SU-DHL-6 (cell line): ENCODE measurements around the gene CNN2.

Source experiments
- H2AFZ ChIP-seq: fragments of 200-600 bp; sonication (generic); 2 replicates; pipeline ENCODE4 v1.6.1; 2014; ENCODE audit warnings: low read depth, mild to moderate bottlenecking, moderate library complexity, mixed read lengths, antibody characterized with exemption, low read length; ENCODE audit not compliant: severe bottlenecking
- H3F3A ChIP-seq: fragments of 200-600 bp; shearing (Covaris generic); 2 replicates; pipeline ENCODE4 v1.6.0; 2016; ENCODE audit warnings: antibody characterized with exemption, mild to moderate bottlenecking; ENCODE audit not compliant: insufficient read depth
- H3K27ac ChIP-seq: fragments of 200-600 bp; sonication (generic); 2 replicates; pipeline ENCODE4 v1.5.1; 2016; ENCODE audit warnings: low read depth, mild to moderate bottlenecking, low read length, moderate library complexity, mixed read lengths
- H3K27me3 ChIP-seq: fragments of 200-600 bp; sonication (generic), shearing (Covaris generic); 2 replicates; pipeline ENCODE4 v1.6.0; 2014; ENCODE audit warnings: mild to moderate bottlenecking, low read length
- H3K36me3 ChIP-seq: fragments of 200-600 bp; sonication (generic); 2 replicates; pipeline ENCODE4 v1.6.1; 2014; ENCODE audit warnings: mild to moderate bottlenecking, low read length, mixed read lengths
- H3K4me2 ChIP-seq: fragments of 300-600, 200-600 bp; shearing (Covaris generic), sonication (generic); 2 replicates; pipeline ENCODE4 v1.6.0; 2014; ENCODE audit warnings: low read length, low read depth, mild to moderate bottlenecking; ENCODE audit not compliant: poor library complexity, severe bottlenecking
- H3K4me3 ChIP-seq: fragments of 200-600 bp; sonication (generic); 2 replicates; pipeline ENCODE4 v1.5.1; 2014; ENCODE audit warnings: antibody characterized with exemption, low read length, mild to moderate bottlenecking, mixed read lengths; ENCODE audit not compliant: insufficient read depth, poor library complexity, severe bottlenecking
- H3K79me2 ChIP-seq: fragments of 200-600 bp; sonication (generic); 2 replicates; pipeline ENCODE4 v1.6.1; 2014; ENCODE audit warnings: mild to moderate bottlenecking, low read length, moderate library complexity; ENCODE audit not compliant: insufficient read depth
- H3K9ac ChIP-seq: fragments of 200-600 bp; sonication (generic); 2 replicates; pipeline ENCODE4 v1.7.0; 2014; ENCODE audit warnings: mild to moderate bottlenecking, low read length
- H3K9me2 ChIP-seq: fragments of 200-600 bp; sonication (generic); replicated peaks from 2 replicates; pipeline ENCODE4 v1.6.1; 2014; ENCODE audit warnings: low read length; ENCODE audit not compliant: insufficient read depth
- H3K9me3 ChIP-seq: fragments of 200-600 bp; sonication (generic); 2 replicates; pipeline ENCODE4 v1.6.1; 2014; ENCODE audit warnings: low read length, mixed read lengths; ENCODE audit not compliant: insufficient read depth
- H4K20me1 ChIP-seq: fragments of 200-600 bp; sonication (generic); 2 replicates; pipeline ENCODE4 v1.6.1; 2014; ENCODE audit warnings: low read depth, mild to moderate bottlenecking, antibody characterized with exemption, low read length, moderate library complexity, mixed read lengths
- EZH2phosphoT487 ChIP-seq: fragments of 200-600 bp; sonication (generic), shearing (Covaris generic); conservative IDR thresholded peaks from 2 replicates; pipeline ENCODE4 v1.6.1; 2018; ENCODE audit warnings: mild to moderate bottlenecking, antibody characterized with exemption, low read length, moderate library complexity, mixed read lengths
- TF ChIP-seq, protein P1 (sequence below): fragments of 200-600 bp; sonication (generic); IDR thresholded peaks from one replicate; pipeline ENCODE4 v1.5.1; 2017; ENCODE audit warnings: antibody characterized with exemption, mild to moderate bottlenecking, low read length, moderate library complexity; ENCODE audit not compliant: insufficient read depth, poor library complexity, severe bottlenecking

The CNN2 gene

DNA sequence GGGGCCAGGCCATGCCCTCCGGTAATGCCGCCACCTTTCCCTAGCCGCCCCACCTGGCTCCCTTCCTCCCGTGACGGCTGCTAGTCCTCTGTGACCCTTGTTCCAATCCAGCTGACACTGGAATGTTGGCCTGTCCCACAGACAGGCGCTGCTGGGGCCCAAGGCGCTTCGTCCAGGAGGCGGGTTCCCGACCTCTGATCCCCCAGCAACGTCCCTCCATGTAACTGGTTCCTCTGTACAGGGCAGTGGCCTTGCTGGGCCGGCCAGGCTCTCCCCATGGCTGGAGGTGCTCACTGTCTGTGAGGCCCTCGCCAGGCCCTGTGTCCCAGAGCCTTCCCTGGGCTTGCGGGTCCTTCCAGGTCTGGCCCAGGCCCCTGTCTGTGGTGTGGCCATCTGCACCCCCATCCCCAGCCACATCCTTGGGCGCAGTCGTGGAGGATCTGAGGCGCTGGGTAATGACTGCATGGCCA is 33.0 kb upstream of the CNN2 start:
- Histone ChIP-seq H3K4me2 (no peak overlapping the region), H3K79me2 (no peaks in the 10 kb centered on the region), H3F3A (no peaks in the 10 kb centered on the region), H3K9me3 (no peaks in the 10 kb centered on the region), H4K20me1 (no peaks in the 10 kb centered on the region), H3K27me3 (no peaks in the 10 kb centered on the region), H3K9me2 (no peaks in the 10 kb centered on the region), H2AFZ (no peak overlapping the region), H3K9ac (no peak overlapping the region), H3K4me3 (no peak overlapping the region), H3K27ac (no peak overlapping the region), H3K36me3 (no peaks in the 10 kb centered on the region)
- TF ChIP-seq, protein P1, sequence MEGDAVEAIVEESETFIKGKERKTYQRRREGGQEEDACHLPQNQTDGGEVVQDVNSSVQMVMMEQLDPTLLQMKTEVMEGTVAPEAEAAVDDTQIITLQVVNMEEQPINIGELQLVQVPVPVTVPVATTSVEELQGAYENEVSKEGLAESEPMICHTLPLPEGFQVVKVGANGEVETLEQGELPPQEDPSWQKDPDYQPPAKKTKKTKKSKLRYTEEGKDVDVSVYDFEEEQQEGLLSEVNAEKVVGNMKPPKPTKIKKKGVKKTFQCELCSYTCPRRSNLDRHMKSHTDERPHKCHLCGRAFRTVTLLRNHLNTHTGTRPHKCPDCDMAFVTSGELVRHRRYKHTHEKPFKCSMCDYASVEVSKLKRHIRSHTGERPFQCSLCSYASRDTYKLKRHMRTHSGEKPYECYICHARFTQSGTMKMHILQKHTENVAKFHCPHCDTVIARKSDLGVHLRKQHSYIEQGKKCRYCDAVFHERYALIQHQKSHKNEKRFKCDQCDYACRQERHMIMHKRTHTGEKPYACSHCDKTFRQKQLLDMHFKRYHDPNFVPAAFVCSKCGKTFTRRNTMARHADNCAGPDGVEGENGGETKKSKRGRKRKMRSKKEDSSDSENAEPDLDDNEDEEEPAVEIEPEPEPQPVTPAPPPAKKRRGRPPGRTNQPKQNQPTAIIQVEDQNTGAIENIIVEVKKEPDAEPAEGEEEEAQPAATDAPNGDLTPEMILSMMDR = no peak
- TF ChIP-seq EZH2phosphoT487 = no peak

DNA sequence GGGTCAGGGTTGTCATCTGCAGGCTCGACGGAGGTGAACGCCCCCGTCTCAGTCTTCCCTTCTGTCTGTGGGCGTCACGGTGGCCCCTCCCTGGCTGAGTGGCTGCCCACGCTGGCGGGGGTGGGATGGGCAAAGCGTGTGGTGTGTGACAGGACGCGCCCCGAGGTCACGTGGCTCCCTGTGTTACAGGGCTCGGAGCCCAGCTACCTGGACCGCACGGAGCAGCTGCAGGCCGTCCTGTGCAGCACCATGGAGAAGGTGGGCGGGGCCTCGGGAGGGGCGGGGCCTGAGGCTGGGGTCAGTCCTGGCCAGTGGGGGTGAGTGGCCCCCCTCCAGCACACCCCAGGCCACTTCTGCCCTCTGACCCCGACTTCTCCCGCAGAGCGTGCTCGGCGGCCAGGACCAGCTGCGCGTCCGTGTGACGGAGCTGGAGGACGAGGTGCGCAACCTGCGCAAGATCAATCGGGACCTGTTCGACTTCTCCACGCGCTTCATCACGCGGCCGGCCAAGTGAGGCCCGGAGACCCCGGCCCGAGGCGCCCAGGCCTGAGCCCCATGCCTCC is 32.5 kb upstream of the CNN2 start:
- no peak overlapping the region for H3K4me2 ChIP-seq
- no peak overlapping the region for H3K9ac ChIP-seq

DNA sequence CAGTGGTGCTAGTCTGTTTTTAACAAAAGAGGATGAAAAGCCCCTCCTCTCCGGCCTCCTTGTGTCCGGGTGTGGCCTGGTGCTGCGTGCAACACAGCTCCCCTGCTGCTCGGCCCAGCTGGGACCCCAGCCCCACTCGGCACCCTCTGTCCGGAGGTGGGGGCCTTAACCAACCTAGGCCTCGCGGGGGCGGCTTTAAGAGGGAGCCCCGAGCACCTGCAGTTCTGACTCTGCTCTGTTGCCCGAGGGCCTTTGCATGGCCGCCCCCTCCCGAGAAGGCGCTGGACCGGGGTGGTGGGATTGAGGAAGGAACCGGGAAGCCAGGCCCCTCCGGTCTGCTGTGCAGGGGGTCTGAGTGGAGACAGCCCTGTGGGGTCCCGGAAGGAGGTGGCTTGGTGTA is 31.9 kb upstream of the CNN2 start:
- Histone ChIP-seq H3K27ac (no peak overlapping the region), H3K27me3 (no peaks in the 10 kb centered on the region), H3K9me3 (no peaks in the 10 kb centered on the region), H4K20me1 (no peaks in the 10 kb centered on the region), H2AFZ (no peak overlapping the region), H3K9ac (no peak overlapping the region), H3K79me2 (no peaks in the 10 kb centered on the region), H3K9me2 (no peaks in the 10 kb centered on the region), H3K4me2 (no peak overlapping the region), H3K4me3 (no peak overlapping the region), H3F3A (no peaks in the 10 kb centered on the region), H3K36me3 (no peaks in the 10 kb centered on the region)
- TF ChIP-seq, protein P1 = no peak
- no peak for TF ChIP-seq EZH2phosphoT487

More for the DNA sequence above, 32.5 kb upstream of the CNN2 start:
- no peaks in the 10 kb centered on the region for H3K9me3 ChIP-seq
- TF ChIP-seq EZH2phosphoT487 = no peak
- TF ChIP-seq, protein P1 = no peak
- no peaks in the 10 kb centered on the region for H4K20me1 ChIP-seq
- H3F3A ChIP-seq = no peaks in the 10 kb centered on the region
- H3K36me3 ChIP-seq = no peaks in the 10 kb centered on the region
- no peaks in the 10 kb centered on the region for H3K79me2 ChIP-seq
- H2AFZ ChIP-seq = no peak overlapping the region
- no peaks in the 10 kb centered on the region for H3K27me3 ChIP-seq
- H3K9me2 ChIP-seq = no peaks in the 10 kb centered on the region
- no peak overlapping the region for H3K27ac ChIP-seq
- no peak overlapping the region for H3K4me3 ChIP-seq
